ENCODE data around the gene TAB2.

GRCh38 chr6:149284904-149285303 lies 32.6 kb upstream of the TAB2 start:
- TF ChIP-seq RAD21 (CRISPR knock-in tag; conservative IDR thresholded peaks at IDR 0.05 in 1 of 2, IDR thresholded peaks at IDR 0.05 in 1 of 2) (no peak), STAT6 (CRISPR knock-in tag; IDR thresholded peaks at IDR 0.05) (no peak), MAX (CRISPR knock-in tag; IDR thresholded peaks at IDR 0.05) (no peak), HOXB6 (CRISPR knock-in tag; IDR thresholded peaks at IDR 0.05; ENCODE audit: borderline replicate concordance) (no peak), EZH2 (IDR thresholded peaks at IDR 0.05; ENCODE audit: borderline replicate concordance, low read depth, low read length) (no peak), POLR2A (conservative IDR thresholded peaks at IDR 0.05) (no peak), CTCF (IDR thresholded peaks at IDR 0.05 in 2 of 3, conservative IDR thresholded peaks at IDR 0.05 in 1 of 3; ENCODE audit: insufficient read depth in 2 of 3, low read depth in 1 of 3, low read length in 3 of 3) (no peak), ZNF449 (CRISPR knock-in tag; IDR thresholded peaks at IDR 0.05) (no peak)
